ENCODE data around the gene CARMIL3. TPM values are rescaled to one million over a fixed set of nuclear protein-coding genes. Genes with fewer than 3 reads are reported as not detected.
"Not testable (repeated sequence)": the region's sequence is repeated elsewhere in the genome, so short reads cannot be mapped to it uniquely, and the experiment has no call there.

The CARMIL3 gene
- total and polyA plus RNA-seq, 5 donors from 2014 or later, result 0.52 TPM; not detected in 4

DNA sequence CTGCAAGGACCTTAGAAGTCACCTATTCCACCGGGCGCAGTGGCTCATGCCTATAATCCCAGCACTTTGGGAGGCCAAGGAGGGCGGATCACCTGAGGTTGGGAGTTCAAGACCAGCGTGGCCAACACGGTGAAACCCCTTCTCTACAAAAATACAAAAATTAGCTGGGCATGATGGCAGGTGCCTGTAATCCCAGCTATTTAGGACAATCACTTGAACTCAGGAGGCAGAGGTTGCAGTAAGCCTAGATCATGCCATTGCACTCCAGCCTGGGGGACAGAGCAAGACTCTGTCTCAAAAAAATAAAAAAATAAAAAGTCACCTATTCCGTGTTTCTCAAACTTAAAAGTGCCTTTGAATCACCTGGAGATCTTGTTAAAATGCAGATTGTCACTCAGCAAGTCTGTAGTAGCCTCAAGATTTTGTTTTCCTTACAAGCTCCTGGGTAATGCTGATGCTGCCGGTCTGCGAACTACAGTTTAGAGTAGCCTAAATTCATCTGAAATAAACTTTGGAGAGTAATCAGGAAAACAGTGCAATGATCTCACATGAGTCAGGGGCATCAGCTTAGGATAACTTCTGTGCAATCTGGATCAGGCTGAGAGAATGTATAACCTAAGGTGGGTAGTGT is 53.9 kb downstream of the CARMIL3 start:
- Mint-ChIP-seq H3K4me1 (peaks cover 9 to 21% (median 13%) of the 10 kb centered on the region in 4 donors), H3K27ac (peak overlapping the region in 2 of 3 donors; percentile 9 to 17), H3K36me3 (peaks cover 33% of the 10 kb centered on the region)
- H3K4me3 ChIP-seq (ENCODE audit: low read depth, low read length); H3K9me3 ChIP-seq (ENCODE audit: control insufficient read depth in 2 of 2, low read length in 2 of 2); ATAC-seq (ENCODE audit: low read depth in 2 of 2); H3K27me3 ChIP-seq (ENCODE audit: control insufficient read depth, insufficient read depth, low read length); H3K27ac ChIP-seq (ENCODE audit: insufficient read depth, low read length, poor library complexity, severe bottlenecking); H3K4me3 Mint-ChIP-seq; H3K4me1 ChIP-seq (ENCODE audit: control insufficient read depth, insufficient read depth, low read length, poor library complexity, severe bottlenecking); DNase-seq; H3K9me3 Mint-ChIP-seq; H3K27me3 Mint-ChIP-seq: not testable (repeated sequence)
- H3K36me3 ChIP-seq (ENCODE audit: control insufficient read depth, insufficient read depth, low read length), result peaks cover 19% of the 10 kb centered on the region

DNA sequence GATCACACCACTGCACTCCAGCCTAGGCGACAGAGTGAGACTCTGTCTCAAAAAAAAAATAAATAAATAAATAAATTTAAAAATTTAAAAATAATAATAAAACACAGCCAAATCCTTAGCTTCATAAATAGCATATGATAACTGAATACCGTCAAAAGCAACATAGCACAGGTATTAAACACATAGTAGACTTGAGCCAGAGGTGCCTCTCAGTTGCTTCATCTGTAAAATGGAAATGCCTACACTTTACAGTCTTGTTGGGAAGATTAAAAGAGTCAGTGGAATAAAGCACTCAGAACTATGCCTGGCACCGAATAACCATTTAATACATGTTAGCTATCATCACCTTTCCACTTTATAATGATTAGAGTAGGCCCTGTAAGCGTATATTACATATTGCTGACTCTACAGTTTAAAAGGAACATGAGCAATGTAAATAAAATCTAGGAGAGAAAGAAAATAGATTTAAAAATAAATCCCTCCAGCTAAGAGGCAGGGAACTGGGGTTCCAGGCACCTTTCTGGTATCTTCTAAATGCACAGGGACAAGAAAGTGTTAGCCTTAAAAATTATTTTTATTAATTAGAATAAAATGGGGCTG is 55.0 kb downstream of the CARMIL3 start:
- Histone ChIP-seq H3K4me3 (ENCODE audit: low read depth, low read length) (no peak overlapping the region), H3K27ac (ENCODE audit: insufficient read depth, low read length, poor library complexity, severe bottlenecking) (no peak overlapping the region), H3K27me3 (ENCODE audit: control insufficient read depth, insufficient read depth, low read length) (no peaks in the 10 kb centered on the region), H3K36me3 (ENCODE audit: control insufficient read depth, insufficient read depth, low read length) (peaks cover 18% of the 10 kb centered on the region), H3K9me3 (ENCODE audit: control insufficient read depth in 2 of 2, low read length in 2 of 2) (no peaks in the 10 kb centered on the region), H3K4me1 (ENCODE audit: control insufficient read depth, insufficient read depth, low read length, poor library complexity, severe bottlenecking) (peaks cover 9% of the 10 kb centered on the region)
- Mint-ChIP-seq H3K27ac (no peak overlapping the region), H3K27me3 (no peaks in the 10 kb centered on the region), H3K4me3 (no peak overlapping the region), H3K4me1 (peaks cover 9 to 21% (median 13%) of the 10 kb centered on the region in 4 donors), H3K36me3 (peaks cover 28% of the 10 kb centered on the region), H3K9me3 (peaks cover 0 to 1% (median 0%) of the 10 kb centered on the region in 7 donors)
- ATAC-seq (ENCODE audit: low read depth in 2 of 2) (no peak), DNase-seq (no peak)

DNA sequence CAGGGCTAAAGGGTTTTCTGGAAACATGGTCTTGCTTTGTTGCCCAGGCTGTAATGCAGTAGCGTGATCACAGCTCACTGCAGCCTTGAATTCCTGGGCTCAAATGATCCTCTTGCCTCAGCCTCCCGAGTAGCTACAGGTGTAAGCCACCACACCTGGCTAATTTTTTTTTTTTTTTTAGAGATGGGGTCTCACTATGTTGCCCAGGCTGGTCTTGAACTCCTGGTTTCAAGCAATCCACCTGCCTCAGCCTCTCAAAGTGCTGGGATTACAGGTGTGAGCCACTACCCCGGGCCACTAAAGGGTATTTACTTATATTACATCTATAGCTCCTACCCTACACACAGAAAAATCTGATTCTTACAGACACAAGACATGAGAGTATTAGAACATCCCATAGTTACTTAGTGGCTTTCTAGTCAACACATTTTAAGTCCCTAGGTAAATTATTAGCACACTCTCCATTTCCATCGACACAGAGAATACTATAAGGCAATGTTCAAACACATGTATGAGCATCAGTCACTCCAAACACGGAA is 56.6 kb downstream of the CARMIL3 start:
- Mint-ChIP-seq H3K27ac (peak overlapping the region; percentile 90 to 99 (median 95)), H3K9me3 (peaks cover 0 to 1% (median 0%) of the 10 kb centered on the region in 7 donors), H3K27me3 (no peaks in the 10 kb centered on the region), H3K36me3 (peaks cover 15% of the 10 kb centered on the region), H3K4me1 (peaks cover 9 to 21% (median 15%) of the 10 kb centered on the region in 4 donors), H3K4me3 (peak overlapping the region in 1 of 4 donors; percentile 70)
- Histone ChIP-seq H3K27ac (ENCODE audit: insufficient read depth, low read length, poor library complexity, severe bottlenecking) (peak overlapping the region; percentile 82), H3K9me3 (ENCODE audit: control insufficient read depth in 2 of 2, low read length in 2 of 2) (no peaks in the 10 kb centered on the region), H3K27me3 (ENCODE audit: control insufficient read depth, insufficient read depth, low read length) (no peaks in the 10 kb centered on the region), H3K36me3 (ENCODE audit: control insufficient read depth, insufficient read depth, low read length) (peaks cover 6% of the 10 kb centered on the region), H3K4me1 (ENCODE audit: control insufficient read depth, insufficient read depth, low read length, poor library complexity, severe bottlenecking) (peaks cover 13% of the 10 kb centered on the region), H3K4me3 (ENCODE audit: low read depth, low read length) (peak overlapping the region; percentile 46)
- no peak for DNase-seq
- peak; percentile 16 to 18 for ATAC-seq (ENCODE audit: low read depth in 2 of 2)

DNA sequence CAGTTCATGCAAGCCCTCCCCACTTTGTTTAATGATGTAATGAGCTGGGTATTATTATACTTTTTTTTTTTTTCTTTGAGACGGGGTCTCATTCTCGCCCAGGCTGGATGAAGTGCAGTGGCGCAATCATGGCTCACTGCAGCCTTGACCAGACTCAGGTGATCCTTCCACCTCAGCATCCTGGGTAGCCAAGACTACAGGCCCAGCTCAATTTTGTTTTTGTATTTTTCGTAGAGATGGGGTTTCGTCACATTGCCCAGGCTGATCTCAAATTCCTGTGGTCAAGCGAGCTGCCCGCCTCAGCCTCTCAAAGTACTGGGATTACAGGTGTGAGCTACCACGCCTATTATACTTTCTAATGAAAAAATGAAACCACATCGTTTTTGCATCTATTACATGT is 58.3 kb downstream of the CARMIL3 start:
- no peaks in the 10 kb centered on the region for H3K27me3 Mint-ChIP-seq
- Histone ChIP-seq H3K27me3 (ENCODE audit: control insufficient read depth, insufficient read depth, low read length) (no peaks in the 10 kb centered on the region), H3K4me3 (ENCODE audit: low read depth, low read length) (no peak overlapping the region), H3K4me1 (ENCODE audit: control insufficient read depth, insufficient read depth, low read length, poor library complexity, severe bottlenecking) (peaks cover 17% of the 10 kb centered on the region), H3K36me3 (ENCODE audit: control insufficient read depth, insufficient read depth, low read length) (no peaks in the 10 kb centered on the region), H3K9me3 (ENCODE audit: control insufficient read depth in 2 of 2, low read length in 2 of 2) (no peaks in the 10 kb centered on the region), H3K27ac (ENCODE audit: insufficient read depth, low read length, poor library complexity, severe bottlenecking) (no peak overlapping the region)
- H3K4me3 Mint-ChIP-seq, result no peak overlapping the region
- H3K36me3 Mint-ChIP-seq, result peaks cover 2% of the 10 kb centered on the region
- DNase-seq, result no peak
- H3K4me1 Mint-ChIP-seq, result peaks cover 6 to 23% (median 16%) of the 10 kb centered on the region in 4 donors
- ATAC-seq (ENCODE audit: low read depth in 2 of 2), result no peak
- H3K27ac Mint-ChIP-seq, result no peak overlapping the region
- H3K9me3 Mint-ChIP-seq, result peaks cover 0 to 1% (median 0%) of the 10 kb centered on the region in 7 donors

DNA sequence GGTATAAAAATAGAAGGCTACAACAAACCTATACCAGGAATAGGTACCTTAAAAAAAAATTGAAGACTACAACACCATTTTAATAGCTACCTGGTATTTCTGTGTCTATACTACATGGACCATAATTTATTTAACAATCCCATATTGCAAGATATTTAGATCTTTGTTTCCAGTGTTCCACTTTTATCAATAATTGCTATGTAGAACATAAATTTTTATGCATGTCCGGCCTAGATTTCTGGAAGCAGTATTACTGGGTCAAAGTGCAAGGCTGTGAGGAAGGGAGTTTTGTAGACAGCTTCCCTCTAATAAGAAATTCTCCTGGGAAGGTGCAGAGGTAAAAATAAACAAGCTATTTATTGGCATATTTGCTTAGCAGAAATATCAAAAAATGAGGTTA is 58.7 kb downstream of the CARMIL3 start:
- ATAC-seq (ENCODE audit: low read depth in 2 of 2), result no peak
- Mint-ChIP-seq H3K4me1 (peaks cover 9 to 28% (median 18%) of the 10 kb centered on the region in 4 donors), H3K4me3 (peak overlapping the region in 1 of 4 donors; percentile 39)

DNA sequence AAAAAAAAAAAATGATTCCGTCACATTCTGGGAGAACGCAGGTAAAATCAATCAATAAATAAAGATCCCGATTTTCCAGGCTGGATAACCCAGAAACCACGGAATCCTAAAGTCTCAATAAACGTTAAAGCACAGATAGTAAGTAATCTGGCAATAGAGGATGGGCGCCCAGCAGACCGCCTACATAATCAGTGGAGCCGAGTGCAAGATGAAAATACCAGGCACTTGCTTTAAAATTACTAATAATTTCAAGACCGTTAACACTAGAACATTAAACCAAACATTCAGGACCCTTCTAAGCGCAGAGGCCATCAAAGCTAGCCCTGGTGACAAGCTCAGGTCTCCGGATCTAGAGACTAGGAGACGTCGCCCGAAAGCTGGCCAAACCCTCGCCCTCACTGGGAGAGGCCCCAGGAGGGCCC is 61.6 kb downstream of the CARMIL3 start:
- Histone ChIP-seq H3K9me3 (ENCODE audit: control insufficient read depth in 2 of 2, low read length in 2 of 2) (no peaks in the 10 kb centered on the region), H3K27me3 (ENCODE audit: control insufficient read depth, insufficient read depth, low read length) (no peaks in the 10 kb centered on the region), H3K27ac (ENCODE audit: insufficient read depth, low read length, poor library complexity, severe bottlenecking) (peak overlapping the region; percentile 100), H3K4me3 (ENCODE audit: low read depth, low read length) (peak overlapping the region; percentile 92), H3K4me1 (ENCODE audit: control insufficient read depth, insufficient read depth, low read length, poor library complexity, severe bottlenecking) (peaks cover 41% of the 10 kb centered on the region), H3K36me3 (ENCODE audit: control insufficient read depth, insufficient read depth, low read length) (peaks cover 17% of the 10 kb centered on the region)
- no peak for ATAC-seq (ENCODE audit: low read depth in 2 of 2)
- H3K4me1 Mint-ChIP-seq, result peaks cover 12 to 49% (median 29%) of the 10 kb centered on the region in 4 donors
- H3K9me3 Mint-ChIP-seq, result peaks cover 0 to 1% (median 0%) of the 10 kb centered on the region in 7 donors
- H3K4me3 Mint-ChIP-seq, result peak overlapping the region; percentile 92 to 97 (median 94)
- no peaks in the 10 kb centered on the region for H3K27me3 Mint-ChIP-seq
- peak overlapping the region; percentile 98 to 100 (median 100) for H3K27ac Mint-ChIP-seq
- DNase-seq, result no peak
- H3K36me3 Mint-ChIP-seq, result peaks cover 17% of the 10 kb centered on the region

More for the DNA sequence above, 58.7 kb downstream of the CARMIL3 start:
- Histone ChIP-seq H3K9me3 (ENCODE audit: control insufficient read depth in 2 of 2, low read length in 2 of 2) (no peaks in the 10 kb centered on the region), H3K4me3 (ENCODE audit: low read depth, low read length) (no peak overlapping the region), H3K4me1 (ENCODE audit: control insufficient read depth, insufficient read depth, low read length, poor library complexity, severe bottlenecking) (peaks cover 21% of the 10 kb centered on the region), H3K27ac (ENCODE audit: insufficient read depth, low read length, poor library complexity, severe bottlenecking) (no peak overlapping the region), H3K27me3 (ENCODE audit: control insufficient read depth, insufficient read depth, low read length) (no peaks in the 10 kb centered on the region), H3K36me3 (ENCODE audit: control insufficient read depth, insufficient read depth, low read length) (no peaks in the 10 kb centered on the region)
- no peaks in the 10 kb centered on the region for H3K27me3 Mint-ChIP-seq
- H3K36me3 Mint-ChIP-seq, result no peaks in the 10 kb centered on the region
- H3K27ac Mint-ChIP-seq, result peak overlapping the region in 1 of 3 donors; percentile 60
- H3K9me3 Mint-ChIP-seq, result peaks cover 0 to 1% (median 0%) of the 10 kb centered on the region in 7 donors
- no peak for DNase-seq

DNA sequence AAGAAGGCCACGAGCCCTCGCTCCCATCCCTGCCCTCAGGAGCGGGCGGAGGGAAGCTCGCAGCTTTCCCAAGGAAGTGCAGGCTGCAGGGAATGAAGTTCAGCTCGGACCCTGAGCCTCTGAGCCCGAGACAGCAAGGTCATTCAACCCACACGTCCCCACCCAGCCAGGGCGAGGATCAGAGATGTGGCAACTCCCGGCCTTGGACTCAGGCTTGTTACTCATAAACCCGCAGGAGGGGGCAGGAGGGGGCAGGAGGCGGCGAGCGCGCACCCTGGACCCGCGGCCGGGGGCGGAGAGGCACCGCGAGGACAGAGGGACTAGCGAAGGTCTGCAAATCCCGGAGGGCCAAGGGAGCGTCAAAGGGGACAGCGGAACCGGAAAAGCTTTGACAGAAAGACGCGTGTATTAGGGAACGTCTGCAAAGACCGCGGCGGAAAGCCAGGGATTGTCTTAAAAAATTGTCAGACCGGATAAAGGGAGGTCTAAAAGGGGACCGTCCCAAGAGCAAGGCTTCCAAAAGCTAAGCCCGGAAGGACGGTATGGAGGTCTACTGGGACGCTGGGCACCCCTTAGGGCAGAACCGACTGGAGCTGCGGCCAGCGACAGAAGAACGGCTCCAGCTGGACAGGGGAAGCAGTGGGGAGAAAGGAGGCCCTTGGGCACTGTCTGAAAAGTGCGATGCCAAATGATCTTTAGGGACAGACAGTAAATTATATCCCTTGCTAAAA is 62.2 kb downstream of the CARMIL3 start:
- peaks cover 8 to 47% (median 26%) of the 10 kb centered on the region in 4 donors for H3K4me1 Mint-ChIP-seq

More for the DNA sequence above, 62.2 kb downstream of the CARMIL3 start:
- DNase-seq (peak; percentile 72 to 92 (median 88)), ATAC-seq (ENCODE audit: low read depth in 2 of 2) (peak; percentile 17)
- Mint-ChIP-seq H3K27me3 (no peaks in the 10 kb centered on the region), H3K9me3 (peaks cover 0 to under 1% (median 0%) of the 10 kb centered on the region in 7 donors), H3K36me3 (peaks cover 22% of the 10 kb centered on the region), H3K4me3 (peak overlapping the region; percentile 92 to 97 (median 94)), H3K27ac (peak overlapping the region; percentile 98 to 100 (median 100))
- Histone ChIP-seq H3K36me3 (ENCODE audit: control insufficient read depth, insufficient read depth, low read length) (peaks cover 23% of the 10 kb centered on the region), H3K27me3 (ENCODE audit: control insufficient read depth, insufficient read depth, low read length) (no peaks in the 10 kb centered on the region), H3K4me1 (ENCODE audit: control insufficient read depth, insufficient read depth, low read length, poor library complexity, severe bottlenecking) (peaks cover 35% of the 10 kb centered on the region), H3K27ac (ENCODE audit: insufficient read depth, low read length, poor library complexity, severe bottlenecking) (peak overlapping the region; percentile 100), H3K9me3 (ENCODE audit: control insufficient read depth in 2 of 2, low read length in 2 of 2) (no peaks in the 10 kb centered on the region), H3K4me3 (ENCODE audit: low read depth, low read length) (peak overlapping the region; percentile 92)

Data from CD4-positive, CD25-positive, alpha-beta regulatory T cell (primary cell).